GM12865 (cell line): ENCODE results near the gene CTNND2.

Experiments
- DNase-seq: peaks from one replicate; pipeline ENCODE4 v3.0.0; 2010; ENCODE audit warnings: low read depth
- H3K4me3 ChIP-seq: 2 replicates; pipeline ENCODE4 v1.5.1; 2011; ENCODE audit warnings: mild to moderate bottlenecking, low read depth, low read length, control low read depth
- TF ChIP-seq, protein P1 (sequence below): IDR thresholded peaks from 2 replicates; pipeline ENCODE4 v1.5.1; 2011; ENCODE audit warnings: low read length, control low read depth, low read depth, inconsistent platforms; ENCODE audit not compliant: insufficient read depth; ENCODE audit errors: missing control alignments

CTNND2 gene

DNA sequence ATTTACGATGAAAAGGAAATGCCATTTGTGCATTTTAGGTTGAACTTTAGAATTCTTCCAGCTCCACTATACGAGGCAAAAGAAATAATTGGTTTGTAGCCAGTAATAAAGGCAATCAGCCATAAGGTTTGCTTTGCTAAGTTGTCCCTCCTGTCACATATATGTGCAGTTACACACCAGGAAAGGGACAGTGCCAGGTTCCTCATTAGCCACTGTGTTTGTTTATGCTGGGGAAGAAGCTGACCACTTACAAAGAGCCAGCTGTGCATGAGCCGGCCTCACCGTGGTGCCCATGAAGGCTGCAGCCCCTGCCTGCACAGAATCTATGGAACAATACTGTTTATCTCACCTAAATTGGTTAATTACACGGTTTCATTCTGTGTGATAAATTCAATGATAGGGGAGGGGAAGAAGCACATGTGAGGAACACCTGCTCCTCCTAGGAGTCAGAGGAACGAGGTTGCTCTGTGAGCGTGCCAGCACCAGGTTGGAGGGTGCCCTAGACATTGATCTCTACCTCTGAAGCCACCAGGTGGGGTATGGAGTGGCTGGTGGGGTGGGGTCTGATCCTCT, 969.4 kb downstream of the CTNND2 start:
- H3K4me3 ChIP-seq = no peak overlapping the region
- no peak for DNase-seq
- TF ChIP-seq, protein P1, sequence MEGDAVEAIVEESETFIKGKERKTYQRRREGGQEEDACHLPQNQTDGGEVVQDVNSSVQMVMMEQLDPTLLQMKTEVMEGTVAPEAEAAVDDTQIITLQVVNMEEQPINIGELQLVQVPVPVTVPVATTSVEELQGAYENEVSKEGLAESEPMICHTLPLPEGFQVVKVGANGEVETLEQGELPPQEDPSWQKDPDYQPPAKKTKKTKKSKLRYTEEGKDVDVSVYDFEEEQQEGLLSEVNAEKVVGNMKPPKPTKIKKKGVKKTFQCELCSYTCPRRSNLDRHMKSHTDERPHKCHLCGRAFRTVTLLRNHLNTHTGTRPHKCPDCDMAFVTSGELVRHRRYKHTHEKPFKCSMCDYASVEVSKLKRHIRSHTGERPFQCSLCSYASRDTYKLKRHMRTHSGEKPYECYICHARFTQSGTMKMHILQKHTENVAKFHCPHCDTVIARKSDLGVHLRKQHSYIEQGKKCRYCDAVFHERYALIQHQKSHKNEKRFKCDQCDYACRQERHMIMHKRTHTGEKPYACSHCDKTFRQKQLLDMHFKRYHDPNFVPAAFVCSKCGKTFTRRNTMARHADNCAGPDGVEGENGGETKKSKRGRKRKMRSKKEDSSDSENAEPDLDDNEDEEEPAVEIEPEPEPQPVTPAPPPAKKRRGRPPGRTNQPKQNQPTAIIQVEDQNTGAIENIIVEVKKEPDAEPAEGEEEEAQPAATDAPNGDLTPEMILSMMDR = no peak

DNA sequence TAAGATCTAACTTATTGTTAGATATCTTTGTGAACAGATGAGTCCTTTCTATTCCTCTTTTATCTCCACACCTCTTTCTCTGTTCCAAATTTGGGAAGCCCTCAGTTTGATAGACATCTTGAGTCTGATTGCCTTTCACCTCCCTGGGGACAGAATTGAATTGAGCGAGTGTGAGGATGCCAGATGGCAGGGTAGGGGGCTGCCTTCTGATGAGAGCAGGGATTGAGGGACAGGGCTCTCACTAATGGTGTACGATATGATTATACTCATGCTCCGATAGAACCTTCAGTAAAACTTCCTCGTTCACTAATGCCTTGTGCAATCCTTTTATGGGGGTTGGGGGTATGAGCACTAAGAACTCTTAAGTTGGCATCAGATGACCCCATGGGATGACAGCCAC, 971.1 kb downstream of the CTNND2 start:
- TF ChIP-seq, protein P1 = no peak
- H3K4me3 ChIP-seq = no peak overlapping the region
- DNase-seq = no peak

DNA sequence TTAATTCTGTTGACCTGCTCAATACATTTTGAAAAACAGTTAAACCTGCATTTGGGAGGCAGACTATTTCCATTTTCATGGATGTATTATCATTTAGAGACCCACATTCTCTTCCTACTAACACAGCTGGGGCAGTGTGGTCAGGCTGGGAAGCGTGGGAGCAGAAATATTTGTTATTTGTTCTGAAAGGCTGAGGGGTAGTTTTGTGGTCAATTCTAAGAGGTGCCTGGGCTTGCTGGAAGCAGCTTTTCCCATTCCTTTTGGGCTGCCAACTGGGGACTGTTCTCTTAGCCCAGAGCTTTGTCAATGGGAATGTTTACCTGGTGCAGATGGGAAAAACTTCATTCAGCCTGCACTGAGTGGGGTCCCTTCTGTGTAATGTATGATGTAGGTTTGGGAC, 971.8 kb downstream of the CTNND2 start:
- no peak for DNase-seq
- TF ChIP-seq, protein P1 = no peak
- no peak overlapping the region for H3K4me3 ChIP-seq

DNA sequence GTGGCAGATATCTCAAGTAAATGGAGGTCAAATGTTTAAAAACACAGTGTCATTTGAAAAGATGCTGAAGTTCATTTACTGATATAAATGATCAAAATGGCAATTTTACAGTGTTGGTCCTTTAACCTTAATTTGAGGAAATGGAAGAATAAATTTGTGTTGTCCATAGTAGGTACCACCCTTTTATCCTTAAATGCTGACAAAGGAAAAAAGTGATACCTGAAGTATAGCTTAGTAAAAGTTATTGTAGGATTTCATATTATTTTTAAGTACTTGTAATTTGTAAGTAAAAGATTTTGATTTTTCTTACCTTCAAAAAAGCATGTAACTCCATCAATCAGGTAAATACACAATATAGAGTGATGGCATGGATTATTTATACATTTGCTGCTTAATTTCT, 976.6 kb downstream of the CTNND2 start:
- TF ChIP-seq, protein P1 = no peak
- no peak for DNase-seq
- H3K4me3 ChIP-seq = no peak overlapping the region

DNA sequence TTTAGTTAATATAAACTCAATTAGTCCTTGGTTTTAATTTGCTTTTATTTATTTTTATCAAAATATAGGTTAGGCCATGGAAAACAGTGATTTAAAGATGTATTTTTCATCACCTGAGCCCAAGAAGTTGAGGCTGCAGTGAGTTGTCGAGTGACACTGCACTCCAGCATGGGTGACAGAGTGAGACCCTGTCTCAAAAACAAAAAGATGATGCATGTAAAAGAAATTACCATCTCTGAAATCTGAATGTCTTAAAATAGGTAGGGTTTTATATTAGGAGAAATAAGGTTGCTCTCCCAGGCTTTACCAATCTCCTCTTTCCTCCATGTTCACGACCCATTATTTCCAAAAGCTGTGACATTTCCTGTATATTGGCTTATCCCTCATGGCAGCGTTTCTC, 980.9 kb downstream of the CTNND2 start:
- TF ChIP-seq, protein P1 = no peak

More for the DNA sequence above, 980.9 kb downstream of the CTNND2 start:
- no peak for DNase-seq
- H3K4me3 ChIP-seq = no peak overlapping the region
